Liver (tissue), 9 donors: ENCODE results near the gene TINAG. TPM values are rescaled to one million over a fixed set of nuclear protein-coding genes. Genes with fewer than 3 reads are reported as not detected.

Source experiments
- DNase-seq: peaks from one replicate; pipeline ENCODE4 v3.0.0-alpha.2; 2017; ENCODE audit warnings: low spot score
- H3K27ac ChIP-seq, 2 donors: one replicate each; pipeline ENCODE4 v1.7.0; 2013; ENCODE audit warnings: inconsistent platforms in 2 of 2, low read length in 2 of 2, control low read depth in 1 of 2, low read depth in 1 of 2, mild to moderate bottlenecking in 1 of 2
- H3K27me3 ChIP-seq, 4 donors: one replicate each; pipeline versions ENCODE4 v1.6.1 to v1.7.0; 2013; ENCODE audit warnings: low read length in 3 of 4, inconsistent platforms in 1 of 4, mild to moderate bottlenecking in 1 of 4, moderate library complexity in 1 of 4; ENCODE audit not compliant: control insufficient read depth in 4 of 4, insufficient read depth in 4 of 4
- H3K36me3 ChIP-seq, 4 donors: one replicate each; pipeline versions ENCODE4 v1.6.1 to v1.7.0; 2013; ENCODE audit warnings: low read length in 3 of 4, mild to moderate bottlenecking in 3 of 4, low read depth in 1 of 4, moderate library complexity in 1 of 4; ENCODE audit not compliant: control insufficient read depth in 4 of 4, insufficient read depth in 3 of 4
- H3K4me1 ChIP-seq, 4 donors: one replicate each; pipeline versions ENCODE4 v1.6.1 to v1.7.0; 2013; ENCODE audit warnings: low read length in 3 of 4, mild to moderate bottlenecking in 3 of 4, moderate library complexity in 1 of 4; ENCODE audit not compliant: control insufficient read depth in 4 of 4, insufficient read depth in 4 of 4
- H3K4me3 ChIP-seq, 3 donors: one replicate each; pipeline versions ENCODE4 v1.6.1 to v1.7.0; 2013; ENCODE audit warnings: low read length in 3 of 3, control low read depth in 1 of 3, low read depth in 1 of 3, mild to moderate bottlenecking in 1 of 3
- H3K9ac ChIP-seq, 2 donors: one replicate each; pipeline ENCODE4 v1.7.0; 2013; ENCODE audit warnings: low read length in 2 of 2, mild to moderate bottlenecking in 2 of 2, moderate library complexity in 2 of 2, control low read depth in 1 of 2, low read depth in 1 of 2
- H3K9me3 ChIP-seq, 4 donors: one replicate each; pipeline versions ENCODE4 v1.6.1 to v1.7.0; 2013; ENCODE audit warnings: low read length in 3 of 4; ENCODE audit not compliant: control insufficient read depth in 4 of 4
- EGR1 ChIP-seq, 2 donors: IDR thresholded peaks; 2 replicates each; pipeline ENCODE4 v1.6.1; 2016 to 2018; ENCODE audit warnings: antibody characterized with exemption in 2 of 2, low read depth in 2 of 2
- FOXA1 ChIP-seq: IDR thresholded peaks from 2 replicates; pipeline ENCODE4 v1.6.1; 2016; ENCODE audit warnings: antibody characterized with exemption
- FOXA2 ChIP-seq: IDR thresholded peaks from 2 replicates; pipeline ENCODE4 v1.6.1; 2016; ENCODE audit warnings: antibody characterized with exemption
- GABPA ChIP-seq, 2 donors: IDR thresholded peaks in 1 of 2; conservative IDR thresholded peaks in 1 of 2; 2 replicates each; pipeline ENCODE4 v1.6.1; 2016; ENCODE audit warnings: antibody characterized with exemption in 2 of 2, mild to moderate bottlenecking in 1 of 2, moderate library complexity in 1 of 2
- HNF4A ChIP-seq, 2 donors: conservative IDR thresholded peaks; 2 replicates each; pipeline ENCODE4 v1.6.1; 2016; ENCODE audit warnings: antibody characterized with exemption in 2 of 2, mild to moderate bottlenecking in 2 of 2
- HNF4G ChIP-seq: IDR thresholded peaks from 2 replicates; pipeline ENCODE4 v1.6.1; 2016; ENCODE audit warnings: antibody characterized with exemption
- JUND ChIP-seq, 2 donors: IDR thresholded peaks; 2 replicates each; pipeline ENCODE4 v1.6.1; 2016; ENCODE audit warnings: antibody characterized with exemption in 2 of 2
- NR2F2 ChIP-seq: IDR thresholded peaks from 2 replicates; pipeline ENCODE4 v1.6.1; 2016; ENCODE audit warnings: antibody characterized with exemption
- RAD21 ChIP-seq, 2 donors: IDR thresholded peaks; 2 replicates each; pipeline ENCODE4 v1.6.1; 2016; ENCODE audit warnings: antibody characterized with exemption in 2 of 2, mild to moderate bottlenecking in 2 of 2
- RXRA ChIP-seq, 2 donors: IDR thresholded peaks; 2 replicates each; pipeline ENCODE4 v1.6.1; 2017 to 2018; ENCODE audit warnings: antibody characterized with exemption in 2 of 2, mild to moderate bottlenecking in 1 of 2
- SP1 ChIP-seq: IDR thresholded peaks from 2 replicates; pipeline ENCODE4 v1.6.1; 2018; ENCODE audit warnings: antibody characterized with exemption, mild to moderate bottlenecking
- TAF1 ChIP-seq: conservative IDR thresholded peaks from 2 replicates; pipeline ENCODE4 v1.6.1; 2016; ENCODE audit warnings: antibody characterized with exemption, mild to moderate bottlenecking
- YY1 ChIP-seq: IDR thresholded peaks from 2 replicates; pipeline ENCODE4 v1.6.1; 2016; ENCODE audit warnings: antibody characterized with exemption, mild to moderate bottlenecking
- WGBS: extraction: QIAGEN DNeasy Blood & Tissue Kit; methylation state at CpG from one replicate; pipeline ENCODE4 v1.1.7; 2013; 5-methylcytosine and 5-hydroxymethylcytosine counted together
- polyA plus RNA-seq, 2 donors: library from polyadenylated mRNA; stranded (reverse) in 1 of 2; unstranded in 1 of 2; fragments of 200-250 nt in 1 of 2; fragments of >200 nt in 1 of 2; fragmentation: Nextera tagmentation in 1 of 2; extraction: Ambion mirVana in 1 of 2; gene quantifications; one replicate each; pipeline versions ENCODE4 v1.2.1 to v1.2.3, GENCODE V29; 2013 to 2015
- total RNA-seq, 2 donors: library from RNA; depleted of rRNA; stranded (reverse); fragments of >200 nt; gene quantifications; one replicate each; pipeline ENCODE4 v1.2.3, GENCODE V29; 2014
- TF ChIP-seq, protein P1 (sequence below): IDR thresholded peaks from 2 replicates; pipeline ENCODE4 v1.6.1; 2016; ENCODE audit warnings: antibody characterized with exemption
- TF ChIP-seq, protein P2 (sequence below): IDR thresholded peaks from 2 replicates; pipeline ENCODE4 v1.6.1; 2016; ENCODE audit warnings: antibody characterized with exemption
- TF ChIP-seq, protein P3 (sequence below): IDR thresholded peaks from 2 replicates; pipeline ENCODE4 v1.6.1; 2016; ENCODE audit warnings: antibody characterized with exemption, mild to moderate bottlenecking
- TF ChIP-seq, protein P4 (sequence below): fragments of 150-350 bp; IDR thresholded peaks from 2 replicates; pipeline ENCODE4 v1.5.1; 2017; ENCODE audit warnings: improper control_type of control experiment, low read depth, low read length; ENCODE audit not compliant: missing input control
- TF ChIP-seq, protein P5 (sequence below): IDR thresholded peaks from 2 replicates; pipeline ENCODE4 v1.6.1; 2016; ENCODE audit warnings: antibody characterized with exemption
- donor health status: healthy.
- donor health status: healthy.
- donor health status: healthy.
- donor health status: healthy.
- donor health status: healthy.

The TINAG gene
- total and polyA plus RNA-seq, 4 donors = not detected

DNA sequence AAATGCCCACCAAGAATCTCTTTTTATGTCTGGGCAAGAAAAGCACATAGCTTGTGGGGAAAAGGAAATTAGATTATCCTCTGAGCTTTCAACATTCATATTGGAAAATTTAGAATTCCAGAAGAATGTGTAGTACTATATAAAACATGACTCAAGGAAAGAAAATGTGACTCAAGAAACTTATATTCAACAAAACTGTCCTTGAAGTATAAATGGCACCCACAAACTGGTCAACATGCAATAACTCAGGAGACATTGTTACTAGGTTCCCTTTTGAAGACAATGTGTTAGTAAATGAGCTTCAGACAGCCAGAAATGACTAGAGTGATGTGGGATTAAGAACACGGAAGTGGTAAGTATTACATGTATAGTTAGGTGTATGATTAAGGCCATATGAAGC lies 26.1 kb upstream of the TINAG start:
- H3K36me3 ChIP-seq = no peaks in the 10 kb centered on the region
- DNase-seq = no peak
- no peaks in the 10 kb centered on the region for H3K4me1 ChIP-seq
- H3K27ac ChIP-seq = no peak overlapping the region
- no peaks in the 10 kb centered on the region for H3K9me3 ChIP-seq
- 95% methylated on average over 1 of the region's 1 CpG for WGBS
- TF ChIP-seq RAD21 (IDR thresholded peaks at IDR 0.05) = no peak
- TF ChIP-seq, protein P1, sequence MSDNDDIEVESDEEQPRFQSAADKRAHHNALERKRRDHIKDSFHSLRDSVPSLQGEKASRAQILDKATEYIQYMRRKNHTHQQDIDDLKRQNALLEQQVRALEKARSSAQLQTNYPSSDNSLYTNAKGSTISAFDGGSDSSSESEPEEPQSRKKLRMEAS = no peak
- TF ChIP-seq, protein P2, sequence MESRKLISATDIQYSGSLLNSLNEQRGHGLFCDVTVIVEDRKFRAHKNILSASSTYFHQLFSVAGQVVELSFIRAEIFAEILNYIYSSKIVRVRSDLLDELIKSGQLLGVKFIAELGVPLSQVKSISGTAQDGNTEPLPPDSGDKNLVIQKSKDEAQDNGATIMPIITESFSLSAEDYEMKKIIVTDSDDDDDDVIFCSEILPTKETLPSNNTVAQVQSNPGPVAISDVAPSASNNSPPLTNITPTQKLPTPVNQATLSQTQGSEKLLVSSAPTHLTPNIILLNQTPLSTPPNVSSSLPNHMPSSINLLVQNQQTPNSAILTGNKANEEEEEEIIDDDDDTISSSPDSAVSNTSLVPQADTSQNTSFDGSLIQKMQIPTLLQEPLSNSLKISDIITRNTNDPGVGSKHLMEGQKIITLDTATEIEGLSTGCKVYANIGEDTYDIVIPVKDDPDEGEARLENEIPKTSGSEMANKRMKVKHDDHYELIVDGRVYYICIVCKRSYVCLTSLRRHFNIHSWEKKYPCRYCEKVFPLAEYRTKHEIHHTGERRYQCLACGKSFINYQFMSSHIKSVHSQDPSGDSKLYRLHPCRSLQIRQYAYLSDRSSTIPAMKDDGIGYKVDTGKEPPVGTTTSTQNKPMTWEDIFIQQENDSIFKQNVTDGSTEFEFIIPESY = no peak
- no peak for TF ChIP-seq HNF4A (conservative IDR thresholded peaks at IDR 0.05)
- no peak for TF ChIP-seq SP1
- TF ChIP-seq JUND (IDR thresholded peaks at IDR 0.05) = no peak
- no peak for TF ChIP-seq EGR1 (IDR thresholded peaks at IDR 0.05; ENCODE audit: low read depth in 2 of 2)
- no peak for TF ChIP-seq YY1
- TF ChIP-seq FOXA2 = no peak
- no peak for TF ChIP-seq GABPA (IDR thresholded peaks at IDR 0.05 in 1 of 2, conservative IDR thresholded peaks at IDR 0.05 in 1 of 2)
- no peak for TF ChIP-seq FOXA1
- no peak for TF ChIP-seq NR2F2
- TF ChIP-seq TAF1 = no peak
- TF ChIP-seq, protein P3, sequence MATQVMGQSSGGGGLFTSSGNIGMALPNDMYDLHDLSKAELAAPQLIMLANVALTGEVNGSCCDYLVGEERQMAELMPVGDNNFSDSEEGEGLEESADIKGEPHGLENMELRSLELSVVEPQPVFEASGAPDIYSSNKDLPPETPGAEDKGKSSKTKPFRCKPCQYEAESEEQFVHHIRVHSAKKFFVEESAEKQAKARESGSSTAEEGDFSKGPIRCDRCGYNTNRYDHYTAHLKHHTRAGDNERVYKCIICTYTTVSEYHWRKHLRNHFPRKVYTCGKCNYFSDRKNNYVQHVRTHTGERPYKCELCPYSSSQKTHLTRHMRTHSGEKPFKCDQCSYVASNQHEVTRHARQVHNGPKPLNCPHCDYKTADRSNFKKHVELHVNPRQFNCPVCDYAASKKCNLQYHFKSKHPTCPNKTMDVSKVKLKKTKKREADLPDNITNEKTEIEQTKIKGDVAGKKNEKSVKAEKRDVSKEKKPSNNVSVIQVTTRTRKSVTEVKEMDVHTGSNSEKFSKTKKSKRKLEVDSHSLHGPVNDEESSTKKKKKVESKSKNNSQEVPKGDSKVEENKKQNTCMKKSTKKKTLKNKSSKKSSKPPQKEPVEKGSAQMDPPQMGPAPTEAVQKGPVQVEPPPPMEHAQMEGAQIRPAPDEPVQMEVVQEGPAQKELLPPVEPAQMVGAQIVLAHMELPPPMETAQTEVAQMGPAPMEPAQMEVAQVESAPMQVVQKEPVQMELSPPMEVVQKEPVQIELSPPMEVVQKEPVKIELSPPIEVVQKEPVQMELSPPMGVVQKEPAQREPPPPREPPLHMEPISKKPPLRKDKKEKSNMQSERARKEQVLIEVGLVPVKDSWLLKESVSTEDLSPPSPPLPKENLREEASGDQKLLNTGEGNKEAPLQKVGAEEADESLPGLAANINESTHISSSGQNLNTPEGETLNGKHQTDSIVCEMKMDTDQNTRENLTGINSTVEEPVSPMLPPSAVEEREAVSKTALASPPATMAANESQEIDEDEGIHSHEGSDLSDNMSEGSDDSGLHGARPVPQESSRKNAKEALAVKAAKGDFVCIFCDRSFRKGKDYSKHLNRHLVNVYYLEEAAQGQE = no peak
- TF ChIP-seq, protein P4, sequence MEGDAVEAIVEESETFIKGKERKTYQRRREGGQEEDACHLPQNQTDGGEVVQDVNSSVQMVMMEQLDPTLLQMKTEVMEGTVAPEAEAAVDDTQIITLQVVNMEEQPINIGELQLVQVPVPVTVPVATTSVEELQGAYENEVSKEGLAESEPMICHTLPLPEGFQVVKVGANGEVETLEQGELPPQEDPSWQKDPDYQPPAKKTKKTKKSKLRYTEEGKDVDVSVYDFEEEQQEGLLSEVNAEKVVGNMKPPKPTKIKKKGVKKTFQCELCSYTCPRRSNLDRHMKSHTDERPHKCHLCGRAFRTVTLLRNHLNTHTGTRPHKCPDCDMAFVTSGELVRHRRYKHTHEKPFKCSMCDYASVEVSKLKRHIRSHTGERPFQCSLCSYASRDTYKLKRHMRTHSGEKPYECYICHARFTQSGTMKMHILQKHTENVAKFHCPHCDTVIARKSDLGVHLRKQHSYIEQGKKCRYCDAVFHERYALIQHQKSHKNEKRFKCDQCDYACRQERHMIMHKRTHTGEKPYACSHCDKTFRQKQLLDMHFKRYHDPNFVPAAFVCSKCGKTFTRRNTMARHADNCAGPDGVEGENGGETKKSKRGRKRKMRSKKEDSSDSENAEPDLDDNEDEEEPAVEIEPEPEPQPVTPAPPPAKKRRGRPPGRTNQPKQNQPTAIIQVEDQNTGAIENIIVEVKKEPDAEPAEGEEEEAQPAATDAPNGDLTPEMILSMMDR = no peak
- no peak for TF ChIP-seq RXRA (IDR thresholded peaks at IDR 0.05)
- H3K27me3 ChIP-seq = no peaks in the 10 kb centered on the region
- H3K4me3 ChIP-seq = no peak overlapping the region
- H3K9ac ChIP-seq = no peak overlapping the region

DNA sequence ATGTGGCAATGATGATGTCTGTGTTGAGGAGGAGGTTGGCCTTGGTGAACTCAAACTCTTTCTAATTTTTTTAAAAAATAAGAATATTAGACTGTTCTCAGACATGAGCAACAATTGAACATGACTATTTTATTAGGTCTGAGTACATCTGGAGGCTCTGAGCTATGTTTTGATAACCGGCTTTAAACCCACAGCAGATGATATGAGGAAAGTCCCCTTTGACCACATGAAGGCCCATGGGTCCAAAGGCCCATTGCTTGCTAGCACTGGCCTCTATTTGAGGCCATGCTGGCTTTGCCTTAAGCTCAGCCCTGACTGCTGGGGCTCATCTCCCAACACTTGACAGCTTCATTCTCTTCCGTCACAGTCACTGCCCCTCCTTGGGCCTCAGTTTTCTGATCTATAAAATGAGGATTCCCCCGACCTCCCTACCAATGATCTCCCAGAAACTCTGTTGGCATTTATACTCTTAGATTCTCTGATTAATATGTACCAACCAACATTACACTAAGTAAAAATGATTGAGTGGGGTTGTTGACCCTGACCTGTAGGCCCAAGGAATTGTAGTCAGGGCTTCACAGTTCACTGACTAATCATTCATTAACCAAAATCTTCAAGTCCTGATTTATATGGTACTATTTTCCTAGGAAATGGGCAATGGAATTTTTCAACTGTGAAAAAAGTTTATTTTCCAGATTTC lies 23.9 kb upstream of the TINAG start:
- H3K36me3 ChIP-seq = no peaks in the 10 kb centered on the region
- H3K27ac ChIP-seq = no peak overlapping the region
- H3K4me3 ChIP-seq = no peak overlapping the region
- H3K4me1 ChIP-seq = no peaks in the 10 kb centered on the region
- no peak for DNase-seq
- H3K9ac ChIP-seq = no peak overlapping the region
- H3K27me3 ChIP-seq = no peaks in the 10 kb centered on the region
- WGBS = 84% methylated on average over 3 of the region's 3 CpGs
- H3K9me3 ChIP-seq = no peaks in the 10 kb centered on the region
- TF ChIP-seq, protein P1 = no peak
- TF ChIP-seq FOXA2 (no peak), TAF1 (no peak), NR2F2 (no peak), FOXA1 (no peak), HNF4G (no peak), EGR1 (IDR thresholded peaks at IDR 0.05; ENCODE audit: low read depth in 2 of 2) (no peak), JUND (IDR thresholded peaks at IDR 0.05) (no peak), YY1 (no peak), SP1 (no peak), RAD21 (IDR thresholded peaks at IDR 0.05) (no peak), HNF4A (conservative IDR thresholded peaks at IDR 0.05) (no peak), GABPA (IDR thresholded peaks at IDR 0.05 in 1 of 2, conservative IDR thresholded peaks at IDR 0.05 in 1 of 2) (no peak)
- TF ChIP-seq, protein P5, sequence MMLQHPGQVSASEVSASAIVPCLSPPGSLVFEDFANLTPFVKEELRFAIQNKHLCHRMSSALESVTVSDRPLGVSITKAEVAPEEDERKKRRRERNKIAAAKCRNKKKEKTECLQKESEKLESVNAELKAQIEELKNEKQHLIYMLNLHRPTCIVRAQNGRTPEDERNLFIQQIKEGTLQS = no peak
- TF ChIP-seq, protein P3 = no peak
